AG10803 (cell line): Measurements from ENCODE around the gene ENO3.

Experiments
- DNase-seq: peaks from one replicate; pipeline ENCODE4 v3.0.0; 2010; ENCODE audit warnings: low read depth
- H3K4me3 ChIP-seq: 2 replicates; pipeline ENCODE4 v1.5.1; 2011; ENCODE audit warnings: mild to moderate bottlenecking, low read length, control low read depth
- CTCF ChIP-seq: conservative IDR thresholded peaks from 2 replicates; pipeline ENCODE4 v1.5.1; 2011; ENCODE audit warnings: mild to moderate bottlenecking, low read length, control low read depth, inconsistent platforms

The ENO3 gene

GRCh38 chr17:4938688-4939545 is 12.0 kb upstream of the ENO3 start:
- DNase-seq: no peak
- no peak; the same call in 1 of the 2 replicates for TF ChIP-seq CTCF
- H3K4me3 ChIP-seq: peak overlapping the region; percentile 89

GRCh38 chr17:4939546-4939795 is 11.4 kb upstream of the ENO3 start:
- H3K4me3 ChIP-seq: peak overlapping the region; percentile 89

GRCh38 chr17:4939796-4940554 is 10.9 kb upstream of the ENO3 start, which contains the start of the genes RNF167 and SLC25A11:
Gene RNF167 (plus strand): TSS chr17:4940268. CDS start chr17:4940910, 642 bp downstream.
Gene SLC25A11 (minus strand): TSS chr17:4940046. CDS start chr17:4939910, 136 bp downstream.
- TF ChIP-seq CTCF: no peak
- peak within 1 kb of the TSS; percentile 89 for H3K4me3 ChIP-seq

More at GRCh38 chr17:4939546-4939795, 11.4 kb upstream of the ENO3 start:
- TF ChIP-seq CTCF: no peak
- DNase-seq: no peak

GRCh38 chr17:4940555-4941318 is 10.2 kb upstream of the ENO3 start:
- DNase-seq: no peak

More at GRCh38 chr17:4939796-4940554, 10.9 kb upstream of the ENO3 start, which contains the start of the genes RNF167 and SLC25A11:
- peak; percentile 100 for DNase-seq

GRCh38 chr17:4941319-4941610 is 9.7 kb upstream of the ENO3 start:
- DNase-seq: no peak
- no peak for TF ChIP-seq CTCF

More at GRCh38 chr17:4940555-4941318, 10.2 kb upstream of the ENO3 start:
- peak overlapping the region; percentile 89 for H3K4me3 ChIP-seq
- no peak for TF ChIP-seq CTCF

GRCh38 chr17:4942760-4943508 is 8.0 kb upstream of the ENO3 start:
- TF ChIP-seq CTCF: no peak
- H3K4me3 ChIP-seq: no peak overlapping the region
- DNase-seq: no peak

More at GRCh38 chr17:4941319-4941610, 9.7 kb upstream of the ENO3 start:
- H3K4me3 ChIP-seq: peak overlapping the region; percentile 89
